Aorta (tissue), 5 donors: ENCODE results near the gene MTIF3. TPM values are rescaled to one million over a fixed set of nuclear protein-coding genes. Genes with fewer than 3 reads are reported as not detected.
A peak's percentile ranks its signal among the peaks of the same experiment; 100 is the strongest.

Experiments
- ATAC-seq: fragments of 200-7000 bp; cut with Tn5 transposase; one replicate; pipeline ENCODE4 v1.9.1; 2022; ENCODE audit warnings: moderate library complexity; ENCODE audit not compliant: low FRiP score
- DNase-seq, 2 donors: peaks; one replicate each; pipeline ENCODE4 v3.0.0-alpha.2; 2020
- H3K27ac ChIP-seq, 2 donors: one replicate each; pipeline ENCODE4 v1.5.1; 2013; ENCODE audit warnings: low read length in 2 of 2, mild to moderate bottlenecking in 2 of 2, moderate library complexity in 2 of 2, control low read depth in 1 of 2, inconsistent platforms in 1 of 2, low read depth in 1 of 2
- H3K27me3 ChIP-seq, 2 donors: one replicate each; pipeline ENCODE4 v1.6.1; 2013; ENCODE audit warnings: control low read depth in 1 of 2, low read length in 1 of 2, mild to moderate bottlenecking in 1 of 2, moderate library complexity in 1 of 2; ENCODE audit not compliant: insufficient read depth in 2 of 2, control insufficient read depth in 1 of 2
- H3K36me3 ChIP-seq, 2 donors: one replicate each; pipeline ENCODE4 v1.6.1; 2013; ENCODE audit warnings: control low read depth in 1 of 2, low read length in 1 of 2, mild to moderate bottlenecking in 1 of 2; ENCODE audit not compliant: insufficient read depth in 2 of 2, control insufficient read depth in 1 of 2
- H3K4me1 ChIP-seq, 2 donors: one replicate each; pipeline ENCODE4 v1.6.1; 2013; ENCODE audit warnings: low read length in 2 of 2, control low read depth in 1 of 2, mild to moderate bottlenecking in 1 of 2, moderate library complexity in 1 of 2; ENCODE audit not compliant: insufficient read depth in 2 of 2, control insufficient read depth in 1 of 2
- H3K4me3 ChIP-seq, 2 donors: one replicate each; pipeline ENCODE4 v1.5.1; 2013; ENCODE audit warnings: low read length in 2 of 2, control low read depth in 1 of 2, mild to moderate bottlenecking in 1 of 2
- H3K9me3 ChIP-seq: one replicate; pipeline ENCODE4 v1.6.1; 2013; ENCODE audit warnings: mild to moderate bottlenecking, low read length; ENCODE audit not compliant: control insufficient read depth
- WGBS, 2 donors: extraction: QIAGEN DNeasy Blood & Tissue Kit; methylation state at CpG; one replicate each; pipeline ENCODE4 v1.1.7; 2013; 5-methylcytosine and 5-hydroxymethylcytosine counted together
- intact Hi-C, 2 donors: fragments of 100-400 bp; cut with DNase I; formaldehyde crosslinking; loops; one replicate each; pipeline versions ENCODE4 v1.14.2 to v1.15.0; 2022
- polyA plus RNA-seq, 2 donors: library from polyadenylated mRNA; stranded (reverse); fragments of 200-250 nt; gene quantifications; one replicate each; pipeline ENCODE4 v1.2.3, GENCODE V29; 2013
- total RNA-seq, 2 donors: library from RNA; stranded (reverse); fragmentation: NEBNext Ultra II Directional; extraction: Animal tissue kit (Norgen Biotek cat#: 25700); gene quantifications; one replicate each; pipeline ENCODE4 v1.2.1, GENCODE V29; 2021
- donor health status: healthy with polysubstance abuse.
- donor health status: Bipolar disorder and iron deficiency.
- donor health status: DM: no; HTN: no; CAD: no.
- donor health status: DM: no; HTN: no; CAD: no.
- donor health status: DM: yes; HTN: yes; CAD: no.

The MTIF3 gene
- total and polyA plus RNA-seq, 4 donors: 26.8 to 80.0 (median 61.2) TPM

GRCh38 chr13:27425918-27426630 is 24.3 kb downstream of the MTIF3 start:
- H3K4me1 ChIP-seq: peaks cover 2 to 3% of the 10 kb centered on the region in 2 donors
- no peaks in the 10 kb centered on the region for H3K9me3 ChIP-seq
- 49 to 54% methylated on average over 17 of the region's 17 CpGs for WGBS, 2 donors
- intact Hi-C loops: loop anchor here (2.0 to 10.0 kb wide), 2 partner anchors 25 to 151 kb away; partner anchors contain the start of genes MTIF3 (in 1 of the 2) and RASL11A (in 1 of the 2)
- peaks cover 0 to 2% of the 10 kb centered on the region in 2 donors for H3K36me3 ChIP-seq
- ATAC-seq (peak; percentile 45), DNase-seq (peak; percentile 81 to 85)
- H3K27me3 ChIP-seq: no peaks in the 10 kb centered on the region
- H3K27ac ChIP-seq: no peak overlapping the region
- no peak overlapping the region for H3K4me3 ChIP-seq

- H3K27me3 ChIP-seq: no peaks in the 10 kb centered on the region
- no peak for DNase-seq
- H3K4me3 ChIP-seq: peak overlapping the region; percentile 16 to 53
- no peaks in the 10 kb centered on the region for H3K9me3 ChIP-seq
- H3K36me3 ChIP-seq: peaks cover 0 to 2% of the 10 kb centered on the region in 2 donors
- intact Hi-C loops: loop anchor here (2.0 to 10.0 kb wide), 2 partner anchors 25 to 151 kb away; partner anchors contain the start of genes MTIF3 (in 1 of the 2) and RASL11A (in 1 of the 2)
- H3K27ac ChIP-seq: peak overlapping the region in 1 of 2 donors; percentile 11
- no peak for ATAC-seq
- WGBS, 2 donors: 35% methylated on average over 13 of the region's 13 CpGs
- peaks cover 2 to 3% of the 10 kb centered on the region in 2 donors for H3K4me1 ChIP-seq
Measured at GRCh38 chr13:27425158-27425917, 25.0 kb downstream of the MTIF3 start.

DNA sequence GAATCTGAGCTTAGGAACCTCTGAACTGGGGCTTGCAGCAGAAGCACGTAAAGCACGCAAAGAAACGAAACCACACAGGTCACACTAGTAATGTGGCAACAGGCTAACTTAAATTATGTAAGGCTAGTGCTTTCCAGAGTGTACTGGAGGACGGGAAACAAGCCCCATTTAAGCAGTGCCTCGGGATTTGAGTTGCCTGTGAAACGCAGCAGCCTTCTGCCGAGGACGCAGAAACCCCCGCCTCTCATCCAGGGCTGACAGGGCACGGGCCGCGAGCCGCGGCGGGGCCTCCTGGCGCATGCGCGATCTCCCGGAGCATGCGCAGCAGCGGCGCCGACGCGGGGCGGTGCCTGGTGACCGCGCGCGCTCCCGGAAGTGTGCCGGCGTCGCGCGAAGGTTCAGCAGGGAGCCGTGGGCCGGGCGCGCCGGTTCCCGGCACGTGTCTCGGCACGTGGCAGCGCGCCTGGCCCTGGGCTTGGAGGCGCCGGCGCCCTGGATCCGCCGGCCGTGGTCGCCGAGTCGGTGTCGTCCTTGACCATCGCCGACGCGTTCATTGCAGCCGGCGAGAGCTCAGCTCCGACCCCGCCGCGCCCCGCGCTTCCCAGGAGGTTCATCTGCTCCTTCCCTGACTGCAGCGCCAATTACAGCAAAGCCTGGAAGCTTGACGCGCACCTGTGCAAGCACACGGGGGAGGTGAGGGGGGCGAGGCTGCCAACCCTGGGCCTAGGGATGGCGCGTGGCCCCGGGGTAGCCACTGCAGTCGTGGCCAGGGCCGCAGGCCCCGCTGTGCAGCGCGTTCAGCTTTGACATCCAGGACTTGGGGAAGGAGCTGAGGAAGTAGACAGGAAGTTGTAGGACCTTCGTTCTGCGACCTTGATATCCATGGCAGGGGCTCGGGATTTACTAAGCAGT is 25.9 kb downstream of the MTIF3 start, which contains the start of gene GTF3A:
GTF3A (plus strand) TSS at position 374 of the 912 bp plus-strand sequence.
- Histone ChIP-seq H3K4me1 (peaks cover 2 to 3% of the 10 kb centered on the region in 2 donors), H3K36me3 (peaks cover 0 to 2% of the 10 kb centered on the region in 2 donors), H3K9me3 (no peaks in the 10 kb centered on the region), H3K27me3 (no peaks in the 10 kb centered on the region), H3K27ac (peak within 1 kb of the TSS in 1 of 2 donors; percentile 55), H3K4me3 (peak within 1 kb of the TSS; percentile 71 to 87)
- peak; percentile 97 for ATAC-seq
- intact Hi-C loops: loop anchor here (2.0 to 10.0 kb wide), 2 partner anchors 26 to 150 kb away; partner anchors contain the start of genes MTIF3 (in 1 of the 2) and RASL11A (in 1 of the 2)
- 0 to 1% methylated on average over 69 to 85 of the region's 85 CpGs for WGBS, 2 donors
- DNase-seq: peak; percentile 87 to 93

GRCh38 chr13:27423333-27423732 is 27.0 kb downstream of the MTIF3 start:
- ATAC-seq: no peak
- no peak overlapping the region for H3K27ac ChIP-seq

DNA sequence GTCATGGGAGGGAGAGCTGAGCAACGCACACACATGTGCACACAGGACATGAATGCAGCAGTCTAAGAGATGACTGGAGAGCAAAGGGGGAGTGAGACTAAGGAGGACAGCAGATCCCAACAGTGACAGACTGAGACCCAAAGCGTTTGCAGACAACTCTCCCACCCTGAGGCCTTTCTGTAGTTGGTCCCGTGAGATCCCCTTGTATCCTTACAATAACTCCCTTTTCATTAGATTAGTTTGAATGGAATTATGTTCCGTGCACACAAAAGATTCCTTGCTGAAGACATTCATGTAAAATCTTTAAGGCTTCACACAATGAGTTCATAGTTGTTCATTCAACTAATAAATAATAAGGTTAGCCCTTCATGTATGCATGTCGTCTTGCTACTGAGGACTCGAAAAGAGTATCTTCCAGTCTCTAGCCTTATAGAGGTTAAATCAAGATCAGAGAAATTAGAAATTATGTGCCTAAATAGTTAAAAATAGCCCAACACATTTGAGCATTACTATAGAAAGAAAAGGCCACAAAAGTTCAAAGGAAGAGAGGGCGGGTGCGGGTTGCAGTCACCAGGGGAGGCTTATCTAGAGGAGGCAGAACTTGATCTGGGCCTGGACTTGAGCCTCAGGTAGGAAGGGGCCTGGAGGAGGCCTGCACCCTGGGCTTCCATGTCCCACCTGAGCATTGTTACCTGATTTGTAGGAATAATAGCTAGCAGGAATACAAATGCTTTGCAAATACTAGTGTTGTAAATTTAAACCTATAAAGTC is 29.1 kb downstream of the MTIF3 start:
- no peaks in the 10 kb centered on the region for H3K27me3 ChIP-seq
- intact Hi-C loops: loop anchor here in 1 of 2 donors (10.0 kb wide), 1 partner anchor 146 kb away; the partner anchor contains the start of gene RASL11A
- peaks cover under 1 to 2% of the 10 kb centered on the region in 2 donors for H3K4me1 ChIP-seq
- no peak overlapping the region for H3K27ac ChIP-seq
- no peaks in the 10 kb centered on the region for H3K36me3 ChIP-seq
- no peaks in the 10 kb centered on the region for H3K9me3 ChIP-seq
- no peak for ATAC-seq
- 89 to 91% methylated on average over 8 of the region's 8 CpGs for WGBS, 2 donors
- no peak for DNase-seq
- H3K4me3 ChIP-seq: no peak overlapping the region

More at GRCh38 chr13:27423333-27423732, 27.0 kb downstream of the MTIF3 start:
- intact Hi-C loops: loop anchor here in 1 of 2 donors (10.0 kb wide), 1 partner anchor 149 kb away; the partner anchor contains the start of gene RASL11A
- H3K9me3 ChIP-seq: no peaks in the 10 kb centered on the region
- H3K4me1 ChIP-seq: peaks cover 2 to 3% of the 10 kb centered on the region in 2 donors
- DNase-seq: no peak
- H3K36me3 ChIP-seq: no peaks in the 10 kb centered on the region
- 81 to 86% methylated on average over 7 of the region's 7 CpGs for WGBS, 2 donors
- H3K4me3 ChIP-seq: no peak overlapping the region
- no peaks in the 10 kb centered on the region for H3K27me3 ChIP-seq

DNA sequence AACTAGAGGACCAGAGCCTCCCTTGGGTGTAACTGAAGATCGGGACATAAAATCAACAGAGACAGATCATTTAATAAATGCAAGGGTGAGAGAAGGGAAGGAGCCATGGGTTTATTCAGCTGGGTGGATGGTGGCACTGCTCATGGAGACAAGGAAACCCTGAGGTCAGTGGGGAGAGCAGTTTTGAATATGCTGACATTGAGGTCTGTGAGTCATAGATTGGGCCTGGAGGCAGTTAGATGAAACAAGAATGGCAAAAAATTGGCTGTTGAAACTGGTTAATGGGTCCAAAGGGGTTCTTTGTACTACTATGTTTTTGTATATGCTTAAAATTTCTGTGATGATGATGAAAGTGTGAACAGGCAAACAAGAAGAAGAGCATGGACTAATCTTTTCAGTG is 31.0 kb downstream of the MTIF3 start:
- no peaks in the 10 kb centered on the region for H3K27me3 ChIP-seq

DNA sequence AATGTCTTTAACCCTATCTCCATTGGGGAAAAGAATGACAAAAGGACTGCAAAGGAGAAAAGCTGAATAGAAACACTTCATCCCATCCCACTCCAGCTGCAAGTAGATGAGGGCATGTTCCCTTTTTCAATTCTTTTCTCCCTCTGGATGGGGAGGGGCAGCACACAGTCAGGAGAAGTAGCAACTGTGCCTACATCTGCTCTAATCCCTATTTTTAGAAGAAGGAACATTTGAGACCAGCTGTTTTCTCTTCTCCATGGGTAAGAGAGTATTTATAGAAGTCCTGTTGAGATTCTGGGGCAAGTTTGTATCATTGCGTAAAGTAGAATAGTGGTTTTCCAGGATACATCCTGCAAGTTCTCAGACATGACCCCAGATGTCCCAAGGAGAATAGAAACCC is 35.2 kb downstream of the MTIF3 start:
- no peaks in the 10 kb centered on the region for H3K4me1 ChIP-seq
- peaks cover 0 to 2% of the 10 kb centered on the region in 2 donors for H3K27me3 ChIP-seq
- no peak overlapping the region for H3K27ac ChIP-seq
- no peak for ATAC-seq
- no peaks in the 10 kb centered on the region for H3K9me3 ChIP-seq
- intact Hi-C loops: no loop called here
- no peak for DNase-seq
- WGBS, 2 donors: 68 to 74% methylated on average over 1 of the region's 1 CpG
- no peak overlapping the region for H3K4me3 ChIP-seq
- no peaks in the 10 kb centered on the region for H3K36me3 ChIP-seq

More for the DNA sequence above, 31.0 kb downstream of the MTIF3 start:
- Histone ChIP-seq H3K9me3 (no peaks in the 10 kb centered on the region), H3K4me1 (no peaks in the 10 kb centered on the region), H3K36me3 (no peaks in the 10 kb centered on the region), H3K4me3 (no peak overlapping the region), H3K27ac (no peak overlapping the region)
- ATAC-seq: no peak
- intact Hi-C loops: no loop called here
- WGBS, 2 donors: 69 to 80% methylated on average over 1 of the region's 1 CpG
- DNase-seq: no peak
